Karpas-422 (cell line): ENCODE results near the gene ZNF33A. TPM values are rescaled to one million over a fixed set of nuclear protein-coding genes. Genes with fewer than 3 reads are reported as not detected.

Source experiments
- DNase-seq: peaks from one replicate; pipeline ENCODE4 v3.0.0-alpha.2; 2015
- H2AFZ ChIP-seq: fragments of 200-600 bp; sonication (generic); 2 replicates; pipeline ENCODE4 v1.6.1; 2014; ENCODE audit warnings: antibody characterized with exemption, low read length, mixed read lengths
- H3K27ac ChIP-seq: fragments of 200-600 bp; sonication (generic); 2 replicates; pipeline ENCODE4 v1.5.1; 2014; ENCODE audit warnings: mild to moderate bottlenecking, low read length, moderate library complexity
- H3K27me3 ChIP-seq: fragments of 200-600 bp; sonication (generic); 2 replicates; pipeline ENCODE4 v1.6.1; 2014; ENCODE audit warnings: low read length, mixed read lengths
- H3K36me3 ChIP-seq: fragments of 200-600 bp; sonication (generic); 2 replicates; pipeline ENCODE4 v1.6.1; 2014; ENCODE audit warnings: low read length, mixed read lengths; ENCODE audit not compliant: insufficient read depth
- H3K4me1 ChIP-seq: fragments of 200-600 bp; sonication (generic); 2 replicates; pipeline ENCODE4 v1.6.1; 2014; ENCODE audit warnings: mild to moderate bottlenecking, low read length, mixed read lengths
- H3K4me2 ChIP-seq: fragments of 200-600 bp; sonication (generic); 2 replicates; pipeline ENCODE4 v1.6.1; 2014; ENCODE audit warnings: low read length, low read depth, mild to moderate bottlenecking; ENCODE audit not compliant: poor library complexity, severe bottlenecking
- H3K4me3 ChIP-seq: fragments of 200-600 bp; sonication (generic); 2 replicates; pipeline ENCODE4 v1.5.1; 2014; ENCODE audit warnings: mild to moderate bottlenecking, antibody characterized with exemption, low read length, mixed read lengths
- H3K79me2 ChIP-seq: fragments of 200-600 bp; sonication (generic); 2 replicates; pipeline ENCODE4 v1.6.1; 2014; ENCODE audit warnings: mild to moderate bottlenecking, low read length, mixed read lengths
- H3K9ac ChIP-seq: fragments of 200-600 bp; sonication (generic); 2 replicates; pipeline ENCODE4 v1.6.0; 2014; ENCODE audit warnings: low read length
- H3K9me2 ChIP-seq: fragments of 200-600 bp; sonication (generic), shearing (Covaris generic); replicated peaks from 2 replicates; pipeline ENCODE4 v1.6.0; 2014; ENCODE audit warnings: mild to moderate bottlenecking, low read length, moderate library complexity; ENCODE audit not compliant: insufficient read depth
- H3K9me3 ChIP-seq: fragments of 300-700, 200-600 bp; sonication (generic); 2 replicates; pipeline ENCODE4 v1.6.1; 2014; ENCODE audit warnings: low read length, mixed read lengths
- H4K20me1 ChIP-seq: fragments of 200-600 bp; sonication (generic); 2 replicates; pipeline ENCODE4 v1.6.1; 2014; ENCODE audit warnings: mild to moderate bottlenecking, antibody characterized with exemption, low read length, low read depth; ENCODE audit not compliant: insufficient read depth
- small RNA-seq: library from RNA; depleted of rRNA; stranded (forward); fragments of <200 nt; gene quantifications from one replicate; pipeline ENCODE3, GENCODE V24; 2014
- total RNA-seq: library from RNA; depleted of rRNA; stranded (reverse); fragments of >200 nt; shearing (Covaris generic); gene quantifications from 2 replicates; pipeline ENCODE4 v1.2.3, GENCODE V29; 2014; ENCODE audit warnings: low replicate concordance; rRNA removed

The ZNF33A gene
- total RNA-seq, 1 experiment from 2014 or later, result 38.9 TPM

DNA sequence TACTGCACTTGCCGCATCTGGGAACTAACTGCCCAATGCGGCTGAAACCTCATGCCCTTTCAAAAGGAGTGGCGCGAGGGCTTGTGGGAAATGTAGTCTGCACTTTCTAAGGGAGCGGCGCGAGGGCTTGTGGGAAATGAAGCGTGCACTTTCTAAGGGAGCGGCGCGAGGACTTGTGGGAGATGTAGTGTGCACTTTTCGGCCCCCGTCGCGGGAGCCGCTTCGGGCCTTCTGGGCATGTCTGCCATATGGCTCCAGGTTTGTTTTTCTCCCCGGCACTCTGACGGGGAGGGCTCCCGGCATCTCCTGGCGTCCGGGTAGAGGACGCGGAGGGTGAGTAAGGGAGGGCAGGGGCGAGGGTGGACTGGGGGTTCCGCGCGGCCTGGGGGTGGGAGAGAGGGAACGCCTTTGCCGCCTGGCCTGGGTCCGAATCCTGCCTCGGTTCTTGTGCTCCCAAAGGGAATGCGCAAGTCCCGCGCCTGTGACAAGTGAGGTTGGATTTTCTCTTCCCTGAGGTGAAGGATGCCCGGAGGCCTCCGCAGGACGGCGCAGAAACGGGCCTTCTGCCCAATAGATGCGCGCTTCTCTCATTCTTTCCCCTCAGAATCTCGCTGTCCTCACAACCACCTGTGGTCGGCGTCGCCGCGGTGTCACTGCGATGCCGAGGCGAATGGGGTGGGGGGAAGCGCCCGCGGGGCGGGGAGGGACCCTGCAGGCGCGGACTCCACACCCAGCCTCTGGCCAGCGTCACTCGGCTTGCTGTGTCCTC lies 83.9 kb downstream of the ZNF33A start, which contains the start of gene ZNF37A:
TSS of gene ZNF37A (plus strand) at position 180 of the 769 bp plus-strand sequence. CDS start 2,281 bp downstream, outside the sequence.
- peak within 1 kb of the TSS; percentile 87 for H3K9ac ChIP-seq
- H3K36me3 ChIP-seq, result peaks cover 39% of the 10 kb centered on the region
- peak; percentile 99 for DNase-seq
- H3K27me3 ChIP-seq, result no peaks in the 10 kb centered on the region
- H3K4me2 ChIP-seq, result peak within 1 kb of the TSS; percentile 93
- H3K9me2 ChIP-seq, result no peaks in the 10 kb centered on the region
- H3K4me1 ChIP-seq, result peaks cover 13% of the 10 kb centered on the region
- peaks cover 38% of the 10 kb centered on the region for H3K79me2 ChIP-seq
- peak within 1 kb of the TSS; percentile 58; the same call in 1 of the 2 replicates for H2AFZ ChIP-seq
- H3K9me3 ChIP-seq, result peaks cover 8% of the 10 kb centered on the region; the same call in 1 of the 2 replicates
- H4K20me1 ChIP-seq, result no peaks in the 10 kb centered on the region
- H3K4me3 ChIP-seq, result peak within 1 kb of the TSS; percentile 79
- H3K27ac ChIP-seq, result no peak within 1 kb of the TSS

DNA sequence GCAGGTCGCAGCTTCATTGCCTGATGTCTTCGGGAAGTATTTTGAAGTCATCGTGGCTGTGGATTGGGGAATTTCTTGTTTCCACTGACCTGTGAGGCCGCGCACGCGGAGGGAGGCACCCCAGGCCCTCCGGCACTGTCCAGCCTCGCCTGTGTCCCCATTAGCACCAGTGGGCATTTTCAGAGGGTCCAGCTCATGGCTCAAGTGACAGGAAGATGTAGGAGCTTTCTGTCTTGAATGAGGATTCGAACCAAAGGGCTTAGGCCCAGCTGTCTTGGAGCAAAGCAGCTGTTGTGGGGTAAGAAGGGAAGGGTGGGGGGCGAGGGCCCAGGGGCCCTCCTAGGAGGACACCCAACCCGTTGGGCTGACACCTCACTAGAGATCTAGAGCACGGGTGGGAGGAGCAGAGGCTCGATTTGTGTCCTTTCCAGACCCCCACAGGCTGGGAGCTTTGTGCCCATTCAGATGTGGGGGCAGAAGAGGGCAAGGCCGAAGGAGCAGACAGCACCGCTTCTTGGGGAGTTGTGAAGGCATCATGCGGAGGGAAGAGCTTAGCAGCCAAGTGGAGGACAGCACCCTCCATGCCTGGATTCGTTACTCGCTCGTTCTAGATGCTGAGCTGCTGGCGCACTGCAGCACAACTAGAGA lies 84.6 kb downstream of the ZNF33A start:
- no peaks in the 10 kb centered on the region for H4K20me1 ChIP-seq
- peak overlapping the region; percentile 58; the same call in 1 of the 2 replicates for H2AFZ ChIP-seq
- peaks cover 13% of the 10 kb centered on the region for H3K4me1 ChIP-seq
- H3K27ac ChIP-seq, result no peak overlapping the region
- H3K4me2 ChIP-seq, result peak overlapping the region; percentile 93
- H3K9me3 ChIP-seq, result peaks cover 8% of the 10 kb centered on the region; the same call in 1 of the 2 replicates
- no peaks in the 10 kb centered on the region for H3K9me2 ChIP-seq
- peaks cover 39% of the 10 kb centered on the region for H3K79me2 ChIP-seq
- no peaks in the 10 kb centered on the region for H3K27me3 ChIP-seq
- DNase-seq, result no peak
- peak overlapping the region; percentile 87 for H3K9ac ChIP-seq
- peak overlapping the region; percentile 79 for H3K4me3 ChIP-seq
- peaks cover 43% of the 10 kb centered on the region for H3K36me3 ChIP-seq

DNA sequence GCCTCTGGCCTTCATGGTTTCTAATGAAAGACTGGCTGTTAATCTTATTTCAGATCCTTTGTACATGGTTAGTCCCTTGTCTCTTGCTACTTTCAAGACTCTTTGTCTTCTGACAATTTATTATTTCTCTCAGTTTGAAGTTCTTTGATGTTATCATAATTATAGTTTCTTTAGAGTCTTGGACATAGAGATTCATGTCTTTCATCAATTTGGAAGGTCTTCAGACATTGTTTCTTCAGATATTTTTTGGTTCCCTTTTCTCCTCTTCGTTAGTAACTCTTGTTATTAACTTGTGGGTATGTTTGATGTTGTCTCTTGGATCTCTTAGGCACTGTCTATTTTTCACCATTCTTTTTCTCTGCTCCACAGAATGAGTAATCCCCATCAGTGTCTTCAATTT lies 92.4 kb downstream of the ZNF33A start:
- peaks cover 76% of the 10 kb centered on the region for H3K36me3 ChIP-seq
- no peak overlapping the region for H3K27ac ChIP-seq
- H2AFZ ChIP-seq, result no peak overlapping the region
- peaks cover 27% of the 10 kb centered on the region for H3K9me3 ChIP-seq
- no peak overlapping the region for H3K9ac ChIP-seq
- H3K9me2 ChIP-seq, result no peaks in the 10 kb centered on the region
- H3K4me3 ChIP-seq, result no peak overlapping the region
- no peak overlapping the region for H3K4me2 ChIP-seq
- no peaks in the 10 kb centered on the region for H3K4me1 ChIP-seq
- DNase-seq, result no peak
- H3K79me2 ChIP-seq, result peaks cover 13% of the 10 kb centered on the region
- no peaks in the 10 kb centered on the region for H4K20me1 ChIP-seq
- no peaks in the 10 kb centered on the region for H3K27me3 ChIP-seq

DNA sequence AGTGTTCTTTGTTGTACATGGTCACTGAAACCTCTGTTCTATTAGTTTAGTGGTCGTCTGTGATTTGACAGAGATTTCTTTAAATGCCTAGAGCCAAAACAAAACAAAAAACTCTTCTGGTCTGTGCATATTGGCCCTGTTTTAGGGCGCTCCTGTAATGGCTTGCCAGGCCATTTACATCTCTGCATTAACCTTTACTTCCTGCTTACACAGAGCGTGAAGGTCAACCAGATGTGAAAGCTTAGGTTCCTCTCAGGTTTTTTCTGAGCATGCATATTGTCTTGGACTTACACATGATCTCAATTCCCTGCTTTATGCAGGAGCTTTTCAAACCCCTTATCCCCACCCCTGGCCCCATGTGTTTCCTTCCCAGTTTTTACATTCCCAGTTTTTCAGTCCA lies 93.3 kb downstream of the ZNF33A start:
- Histone ChIP-seq H3K4me3 (no peak overlapping the region), H3K4me2 (no peak overlapping the region), H3K36me3 (peaks cover 67% of the 10 kb centered on the region), H3K9me3 (peaks cover 26% of the 10 kb centered on the region), H3K27ac (no peak overlapping the region), H3K4me1 (no peaks in the 10 kb centered on the region), H2AFZ (no peak overlapping the region), H3K27me3 (no peaks in the 10 kb centered on the region), H3K9ac (no peak overlapping the region), H4K20me1 (no peaks in the 10 kb centered on the region), H3K79me2 (peaks cover 10% of the 10 kb centered on the region), H3K9me2 (no peaks in the 10 kb centered on the region)
- DNase-seq, result no peak

DNA sequence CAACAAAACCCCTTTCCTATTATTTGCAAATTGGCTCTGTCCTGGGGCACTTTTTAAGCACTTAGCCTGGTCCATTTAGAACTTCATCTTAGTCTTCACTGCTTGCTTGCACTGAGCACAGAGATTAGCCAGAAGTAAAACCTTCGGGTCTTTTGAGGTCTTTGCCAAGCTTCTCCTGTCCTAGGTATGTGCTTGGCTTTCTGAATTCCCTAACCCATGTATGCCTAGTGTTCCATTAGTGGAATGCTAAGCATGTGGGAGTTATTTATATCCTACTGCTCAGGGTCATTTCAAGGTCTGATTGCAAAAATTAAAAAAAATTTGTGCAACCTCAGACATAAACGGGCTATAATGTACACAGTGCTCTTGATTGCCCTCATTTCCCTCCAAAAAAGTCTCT lies 101.7 kb downstream of the ZNF33A start:
- H3K4me1 ChIP-seq, result no peaks in the 10 kb centered on the region
- H3K79me2 ChIP-seq, result no peaks in the 10 kb centered on the region
- peaks cover 44% of the 10 kb centered on the region for H3K36me3 ChIP-seq
- no peak overlapping the region for H3K9ac ChIP-seq
- H3K4me3 ChIP-seq, result no peak overlapping the region
- no peak overlapping the region for H3K27ac ChIP-seq
- H3K9me3 ChIP-seq, result peaks cover 35% of the 10 kb centered on the region
- no peaks in the 10 kb centered on the region for H4K20me1 ChIP-seq
- no peak overlapping the region for H3K4me2 ChIP-seq
- H3K9me2 ChIP-seq, result no peaks in the 10 kb centered on the region
- no peaks in the 10 kb centered on the region for H3K27me3 ChIP-seq
- no peak for DNase-seq
- no peak overlapping the region for H2AFZ ChIP-seq

Small RNA genes lying within 50 kb of the gene (small RNA-seq; reads per million reads assigned to genes)
- gene AL161931.1 (not detected), gene FXYD6P2 (not detected), gene RF00019 (not detected), gene RNU6-795P (not detected)

Other genes with a start within 250 kb of the ZNF33A start
- 17.7 and 27.6 TPM in 2 replicates for gene ZNF248, start 153.1 kb upstream of the ZNF33A start, total RNA-seq
- gene ZNF25, start 34.0 kb upstream of the ZNF33A start, total RNA-seq, result 3.4 and 5.6 TPM in 2 replicates
- gene ZNF37A, start 83.7 kb downstream of the ZNF33A start, total RNA-seq, result 18.0 and 28.4 TPM in 2 replicates